ENCODE results near the gene CHST11. TPM values are rescaled to one million over a fixed set of nuclear protein-coding genes. Genes with fewer than 3 reads are reported as not detected.

The CHST11 gene
- total RNA-seq, 1 experiment from 2014 or later: 6.7 TPM

DNA sequence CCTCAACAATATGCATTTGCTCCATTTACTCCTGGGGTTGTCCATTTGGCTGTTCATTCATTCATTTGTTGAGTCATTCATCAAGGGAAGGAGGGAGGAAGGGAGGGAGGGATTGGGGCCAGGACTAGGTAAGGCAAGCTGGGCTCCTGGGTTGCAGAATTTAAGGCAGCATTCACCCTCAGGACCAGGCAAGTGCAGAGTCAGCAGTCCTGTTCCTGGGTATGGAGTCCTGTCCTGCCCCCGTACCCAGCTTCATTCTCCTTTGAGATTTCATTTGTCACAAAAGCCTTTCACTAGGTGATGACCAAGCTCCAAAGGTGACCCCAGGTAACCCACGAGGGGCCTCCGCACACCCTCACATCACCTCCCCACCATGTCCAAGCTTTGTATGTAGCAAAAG is 178.1 kb downstream of the CHST11 start:
- Histone ChIP-seq H3K4me1 (ENCODE audit: insufficient read depth, low read length) (no peaks in the 10 kb centered on the region; the same call in 1 of the 2 replicates), H3K23me2 (ENCODE audit: insufficient read length, low read depth, low read length, poor library complexity, severe bottlenecking) (no peaks in the 10 kb centered on the region), H3T11ph (ENCODE audit: low read length) (no peak overlapping the region), H3K23ac (ENCODE audit: insufficient read length, low read depth, low read length) (no peak overlapping the region), H2AFZ (ENCODE audit: low read length) (no peak overlapping the region), H3K27me3 (ENCODE audit: insufficient read depth, low read length) (no peaks in the 10 kb centered on the region), H4K20me1 (ENCODE audit: control insufficient read depth, insufficient read depth, insufficient read length) (no peaks in the 10 kb centered on the region), H4K5ac (ENCODE audit: insufficient read length, low read depth, low read length) (no peak overlapping the region), H2AK5ac (ENCODE audit: insufficient read length, low read length) (no peak overlapping the region), H2BK20ac (ENCODE audit: low read depth, low read length, poor library complexity, severe bottlenecking) (no peak overlapping the region), H4K8ac (replicated peaks; ENCODE audit: insufficient read length, low read depth, low read length) (no peak overlapping the region), H3K27ac (ENCODE audit: insufficient read length, low read depth, low read length) (no peak overlapping the region), H3K4ac (ENCODE audit: low read depth, low read length) (no peak overlapping the region), H2BK15ac (ENCODE audit: low read depth, low read length) (no peak overlapping the region), H3K18ac (ENCODE audit: insufficient read length, low read depth, low read length) (no peak overlapping the region), H3K9me3 (ENCODE audit: control insufficient read depth, low read depth, low read length) (no peaks in the 10 kb centered on the region), H3K56ac (ENCODE audit: insufficient read length, low read depth, low read length) (no peak overlapping the region), H2BK5ac (ENCODE audit: insufficient read length, low read length) (no peak overlapping the region), H3K4me2 (ENCODE audit: insufficient read depth, insufficient read length, low read length) (no peak overlapping the region), H3K79me1 (ENCODE audit: insufficient read depth, low read depth, low read length, poor library complexity, severe bottlenecking) (no peaks in the 10 kb centered on the region), H3K14ac (ENCODE audit: insufficient read depth, low read length) (no peak overlapping the region), H3K79me2 (ENCODE audit: insufficient read depth, low read length) (no peaks in the 10 kb centered on the region), H3K9ac (ENCODE audit: extremely low read depth, insufficient read length, low read length) (no peak overlapping the region), H4K91ac (ENCODE audit: insufficient read length, low read depth, low read length) (no peak overlapping the region), H2BK12ac (ENCODE audit: insufficient read length, low read depth, low read length) (no peak overlapping the region), H2BK120ac (ENCODE audit: low read depth, low read length, poor library complexity, severe bottlenecking) (no peak overlapping the region)
- WGBS (ENCODE audit: extremely low coverage, insufficient read length, low lambda C conversion rate): no CpG with 5 or more reads among the region's 3 CpGs
- no peak overlapping the region for H3K4me3 Mint-ChIP-seq
- TF ChIP-seq CTCF (conservative IDR thresholded peaks at IDR 0.05): no peak
- no peak overlapping the region for H3K27ac Mint-ChIP-seq
- H3K36me3 Mint-ChIP-seq (ENCODE audit: insufficient read depth in 1 of 3, low read depth in 3 of 3): no peaks in the 10 kb centered on the region; a peak in 1 of 7 replicates
- peaks cover 5% of the 10 kb centered on the region for H3K27me3 Mint-ChIP-seq (ENCODE audit: low read depth)
- H3K4me1 Mint-ChIP-seq: peaks cover 30 to 32% of the 10 kb centered on the region in 2 experiments
- no peak for DNase-seq
- no peaks in the 10 kb centered on the region for H3K9me3 Mint-ChIP-seq
